ENCODE data around the gene ZNF787. TPM values are rescaled to one million over a fixed set of nuclear protein-coding genes. Genes with fewer than 3 reads are reported as not detected.

Gene ZNF787
- total RNA-seq, 1 experiment from 2014 or later, result 132 TPM

- Histone ChIP-seq H3K4me3 (ENCODE audit: low read depth in 2 of 2, low read length in 2 of 2) (peak overlapping the region; percentile 3 to 33; a peak in 2 of 4 replicates), H3K27me3 (ENCODE audit: control insufficient read depth, insufficient read depth, low read length) (no peaks in the 10 kb centered on the region), H3K4me1 (ENCODE audit: control insufficient read depth, insufficient read depth, low read length) (peaks cover 94% of the 10 kb centered on the region), H3K9me3 (ENCODE audit: control insufficient read depth, insufficient read depth, low read depth, low read length) (no peaks in the 10 kb centered on the region), H3K36me3 (ENCODE audit: control insufficient read depth, insufficient read depth, low read length) (no peaks in the 10 kb centered on the region), H3K27ac (ENCODE audit: low read length) (peak overlapping the region; percentile 87)
- intact Hi-C loops (cut with micrococcal nuclease; ENCODE audit: unreplicated experiment), result no loop called here
- DNase-seq (ENCODE audit: low read depth, low spot score), result no peak
- CTCF ChIA-PET, result no interaction called here
- ATAC-seq, result peak; percentile 85
- no TSS peak for BruUV-seq (replicated peaks)
- in situ Hi-C loops (cut with HindIII; ENCODE audit: low pct_unique_long_range_greater_than_20kb, low sequenced_read_pairs), result no loop called here
- POLR2A ChIA-PET, result no interaction called here
- TF ChIP-seq TCF7L2 (IDR thresholded peaks at IDR 0.05; ENCODE audit: low read depth, low read length) (0 out of 2 replicates have a peak, but pooled peaks have one; percentile 4), CTCF (IDR thresholded peaks at IDR 0.05) (no peak), REST (IDR thresholded peaks at IDR 0.05; ENCODE audit: insufficient read depth in 1 of 2, low read depth in 2 of 2, low read length in 1 of 2) (no peak), POLR2AphosphoS5 (IDR thresholded peaks at IDR 0.05; ENCODE audit: low read depth, low read length) (peak; percentile 25; the same call in 1 of the 2 replicates)
Measured at GRCh38 chr19:56111601-56112312, 9.3 kb downstream of the ZNF787 start.

- H3K4me3 ChIP-seq (ENCODE audit: low read depth in 2 of 2, low read length in 2 of 2), result peak overlapping the region in 1 of 2 experiments; percentile 33; a peak in 2 of 4 replicates
- ChIA-PET CTCF (no interaction called here), POLR2A (interaction anchor here (0.5 kb wide), 1 partner anchor 142 kb away, joined by 10 read pairs; no protein-coding TSS in a partner anchor)
- no peaks in the 10 kb centered on the region for H3K27me3 ChIP-seq (ENCODE audit: control insufficient read depth, insufficient read depth, low read length)
- no peaks in the 10 kb centered on the region for H3K36me3 ChIP-seq (ENCODE audit: control insufficient read depth, insufficient read depth, low read length)
- peak overlapping the region; percentile 87 for H3K27ac ChIP-seq (ENCODE audit: low read length)
- ATAC-seq (peak; percentile 67), DNase-seq (ENCODE audit: low read depth, low spot score) (no peak)
- intact Hi-C loops (cut with micrococcal nuclease; ENCODE audit: unreplicated experiment), result no loop called here
- TF ChIP-seq REST (IDR thresholded peaks at IDR 0.05; ENCODE audit: insufficient read depth in 1 of 2, low read depth in 2 of 2, low read length in 1 of 2), result peak in 1 of 2 experiments; percentile 68; a peak in 1 of 4 replicates
- no peak for TF ChIP-seq SIN3A (IDR thresholded peaks at IDR 0.05; ENCODE audit: borderline replicate concordance, insufficient read depth, low read depth, low read length)
- peak; percentile 68; the same call in 1 of the 2 replicates for TF ChIP-seq POLR2AphosphoS5 (IDR thresholded peaks at IDR 0.05; ENCODE audit: low read depth, low read length)
- TF ChIP-seq CTCF (IDR thresholded peaks at IDR 0.05), result no peak
- TF ChIP-seq TCF7L2 (IDR thresholded peaks at IDR 0.05; ENCODE audit: low read depth, low read length), result peak; percentile 68
- peaks cover 98% of the 10 kb centered on the region for H3K4me1 ChIP-seq (ENCODE audit: control insufficient read depth, insufficient read depth, low read length)
- no peaks in the 10 kb centered on the region for H3K9me3 ChIP-seq (ENCODE audit: control insufficient read depth, insufficient read depth, low read depth, low read length)
- BruUV-seq (replicated peaks), result no TSS peak
- in situ Hi-C loops (cut with HindIII; ENCODE audit: low pct_unique_long_range_greater_than_20kb, low sequenced_read_pairs), result no loop called here
Measured at GRCh38 chr19:56110515-56111448, 10.3 kb downstream of the ZNF787 start.

Measured in Panc1 (cell line).